ENCODE results near the gene SLC25A1. TPM values are rescaled to one million over a fixed set of nuclear protein-coding genes. Genes with fewer than 3 reads are reported as not detected.
A peak's percentile ranks its signal among the peaks of the same experiment; 100 is the strongest.
"Not testable (repeated sequence)": the region's sequence is repeated elsewhere in the genome, so short reads cannot be mapped to it uniquely, and the experiment has no call there.

SLC25A1 gene
- total RNA-seq, 1 donor from 2014 or later, result 50.3 TPM

DNA sequence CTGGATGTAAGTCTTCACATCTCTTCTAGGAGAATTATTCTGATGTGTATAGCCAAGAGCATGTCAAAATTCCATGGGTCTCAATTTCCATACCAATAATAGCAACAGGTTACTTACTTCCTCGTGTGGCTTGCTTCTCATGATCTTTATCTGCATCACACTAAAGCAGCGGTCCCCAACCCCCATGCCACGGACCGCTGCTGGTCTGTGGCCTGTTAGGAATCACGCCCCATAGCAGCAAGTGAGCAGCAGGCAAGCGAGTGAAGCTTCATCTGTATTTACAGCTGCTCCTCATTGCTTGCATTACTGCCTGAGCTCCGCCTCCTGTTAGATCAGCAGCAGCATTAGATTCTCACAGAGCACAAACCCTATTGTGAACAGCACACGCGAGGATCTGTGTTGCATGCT, 28.9 kb upstream of the SLC25A1 start:
- Histone ChIP-seq H3K4me1 (no peaks in the 10 kb centered on the region), H3K27me3 (ENCODE audit: low read depth) (no peaks in the 10 kb centered on the region), H3K4me3 (no peak overlapping the region), H3K9me3 (no peaks in the 10 kb centered on the region), H3K36me3 (peaks cover 18% of the 10 kb centered on the region), H3K27ac (no peak overlapping the region)
- TF ChIP-seq, protein P1, sequence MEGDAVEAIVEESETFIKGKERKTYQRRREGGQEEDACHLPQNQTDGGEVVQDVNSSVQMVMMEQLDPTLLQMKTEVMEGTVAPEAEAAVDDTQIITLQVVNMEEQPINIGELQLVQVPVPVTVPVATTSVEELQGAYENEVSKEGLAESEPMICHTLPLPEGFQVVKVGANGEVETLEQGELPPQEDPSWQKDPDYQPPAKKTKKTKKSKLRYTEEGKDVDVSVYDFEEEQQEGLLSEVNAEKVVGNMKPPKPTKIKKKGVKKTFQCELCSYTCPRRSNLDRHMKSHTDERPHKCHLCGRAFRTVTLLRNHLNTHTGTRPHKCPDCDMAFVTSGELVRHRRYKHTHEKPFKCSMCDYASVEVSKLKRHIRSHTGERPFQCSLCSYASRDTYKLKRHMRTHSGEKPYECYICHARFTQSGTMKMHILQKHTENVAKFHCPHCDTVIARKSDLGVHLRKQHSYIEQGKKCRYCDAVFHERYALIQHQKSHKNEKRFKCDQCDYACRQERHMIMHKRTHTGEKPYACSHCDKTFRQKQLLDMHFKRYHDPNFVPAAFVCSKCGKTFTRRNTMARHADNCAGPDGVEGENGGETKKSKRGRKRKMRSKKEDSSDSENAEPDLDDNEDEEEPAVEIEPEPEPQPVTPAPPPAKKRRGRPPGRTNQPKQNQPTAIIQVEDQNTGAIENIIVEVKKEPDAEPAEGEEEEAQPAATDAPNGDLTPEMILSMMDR (IDR thresholded peaks at IDR 0.05), result no peak
- no peak for DNase-seq
- intact Hi-C loops (cut with DNase I), result no loop called here
- no peak for ATAC-seq

DNA sequence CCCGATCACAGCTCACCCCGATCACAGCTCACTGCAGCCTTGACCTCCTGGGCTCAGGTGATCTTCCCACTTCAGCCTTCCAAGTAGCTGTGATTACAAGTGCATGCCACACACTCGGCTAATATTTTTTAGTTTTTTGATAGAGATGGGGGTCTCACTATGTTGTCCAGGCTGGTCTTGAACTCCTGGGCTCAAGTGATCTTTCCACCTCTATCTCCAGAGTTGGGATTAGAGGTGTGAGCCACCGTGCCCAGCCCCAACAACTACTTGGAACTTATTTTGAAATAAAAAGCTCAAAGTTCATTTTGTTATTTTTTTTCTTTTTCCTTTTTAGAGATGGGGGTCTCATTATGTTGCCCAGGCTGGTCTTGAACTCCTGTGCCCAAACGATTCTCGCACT, 27.8 kb upstream of the SLC25A1 start:
- TF ChIP-seq, protein P1 (IDR thresholded peaks at IDR 0.05), result no peak
- intact Hi-C loops (cut with DNase I), result no loop called here
- H3K4me1 ChIP-seq, result no peaks in the 10 kb centered on the region
- H3K27ac ChIP-seq, result no peak overlapping the region
- H3K9me3 ChIP-seq, result no peaks in the 10 kb centered on the region
- ATAC-seq, result no peak
- H3K36me3 ChIP-seq, result peaks cover 18% of the 10 kb centered on the region
- no peak overlapping the region for H3K4me3 ChIP-seq
- DNase-seq, result no peak
- H3K27me3 ChIP-seq (ENCODE audit: low read depth), result no peaks in the 10 kb centered on the region

DNA sequence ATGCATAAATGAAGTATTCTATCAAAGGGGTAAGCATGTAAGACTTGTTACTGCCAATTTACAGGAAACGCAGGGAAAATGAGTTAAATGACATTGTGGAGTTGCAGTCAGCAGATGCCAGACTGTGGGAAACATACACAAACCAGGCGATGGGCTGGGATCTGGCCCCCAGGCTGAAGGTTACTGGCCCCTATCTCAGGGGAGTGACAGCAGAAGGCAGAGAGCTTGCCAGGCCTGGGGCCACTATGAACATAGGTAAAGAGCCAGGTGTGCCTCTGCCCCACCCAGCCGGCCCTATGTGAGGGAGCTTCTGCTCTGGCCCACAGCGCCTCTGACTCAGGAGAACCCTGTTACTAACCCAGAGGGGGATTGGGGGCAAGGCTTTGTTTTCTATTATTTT, 26.1 kb upstream of the SLC25A1 start:
- TF ChIP-seq, protein P1 (IDR thresholded peaks at IDR 0.05), result no peak
- H3K36me3 ChIP-seq, result peaks cover 12% of the 10 kb centered on the region
- intact Hi-C loops (cut with DNase I), result no loop called here
- no peaks in the 10 kb centered on the region for H3K4me1 ChIP-seq
- H3K27me3 ChIP-seq (ENCODE audit: low read depth), result no peaks in the 10 kb centered on the region
- no peaks in the 10 kb centered on the region for H3K9me3 ChIP-seq
- H3K27ac ChIP-seq, result no peak overlapping the region
- ATAC-seq (no peak), DNase-seq (no peak)
- no peak overlapping the region for H3K4me3 ChIP-seq

DNA sequence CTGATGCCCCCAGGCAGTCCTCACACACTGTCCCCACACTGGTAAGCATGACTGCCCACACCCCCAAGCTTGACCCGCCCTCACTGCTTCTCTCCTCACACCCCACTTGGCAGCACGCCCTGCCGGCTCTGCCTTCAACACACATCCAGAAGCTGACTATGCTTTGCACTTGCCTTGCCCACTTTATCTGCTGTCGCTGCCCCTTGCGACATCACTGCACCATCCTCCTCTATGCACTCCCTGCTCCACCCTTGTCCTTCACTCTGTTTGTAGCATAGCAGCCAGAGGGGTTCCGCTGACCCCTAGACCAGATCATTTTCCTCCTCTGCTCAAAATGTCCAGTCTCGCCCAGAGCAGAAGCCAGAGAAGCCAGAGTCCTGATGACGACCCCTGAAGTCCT, 25.3 kb upstream of the SLC25A1 start:
- intact Hi-C loops (cut with DNase I), result no loop called here
- no peaks in the 10 kb centered on the region for H3K4me1 ChIP-seq
- H3K27ac ChIP-seq, result no peak overlapping the region
- H3K4me3 ChIP-seq, result no peak overlapping the region
- TF ChIP-seq, protein P1 (IDR thresholded peaks at IDR 0.05), result no peak
- H3K9me3 ChIP-seq, result no peaks in the 10 kb centered on the region
- no peak for ATAC-seq
- H3K27me3 ChIP-seq (ENCODE audit: low read depth), result no peaks in the 10 kb centered on the region
- H3K36me3 ChIP-seq, result peaks cover 13% of the 10 kb centered on the region
- DNase-seq, result no peak

DNA sequence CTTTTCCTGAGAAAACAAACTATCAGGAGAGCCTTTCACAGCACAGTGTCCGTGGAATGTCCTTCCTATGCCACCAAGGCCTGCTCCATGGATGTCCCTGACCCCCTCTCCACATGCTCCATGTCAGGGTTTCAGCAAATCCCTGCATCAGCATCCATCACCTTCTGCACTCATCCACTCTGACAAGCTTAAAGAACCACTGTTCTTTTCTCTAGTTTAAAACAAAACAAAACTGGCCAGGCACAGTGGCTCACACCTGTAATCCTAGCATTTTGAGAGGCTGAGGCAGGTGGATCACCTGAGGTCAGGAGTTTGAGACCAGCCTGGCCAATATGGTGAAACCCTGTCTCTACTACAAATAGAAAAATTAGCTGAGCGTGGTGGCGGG, 24.3 kb upstream of the SLC25A1 start:
- H3K27me3 ChIP-seq (ENCODE audit: low read depth); H3K4me1 ChIP-seq; H3K9me3 ChIP-seq; intact Hi-C loops (cut with DNase I); H3K27ac ChIP-seq; H3K4me3 ChIP-seq; DNase-seq; ATAC-seq: not testable (repeated sequence)
- peaks cover 13% of the 10 kb centered on the region for H3K36me3 ChIP-seq

DNA sequence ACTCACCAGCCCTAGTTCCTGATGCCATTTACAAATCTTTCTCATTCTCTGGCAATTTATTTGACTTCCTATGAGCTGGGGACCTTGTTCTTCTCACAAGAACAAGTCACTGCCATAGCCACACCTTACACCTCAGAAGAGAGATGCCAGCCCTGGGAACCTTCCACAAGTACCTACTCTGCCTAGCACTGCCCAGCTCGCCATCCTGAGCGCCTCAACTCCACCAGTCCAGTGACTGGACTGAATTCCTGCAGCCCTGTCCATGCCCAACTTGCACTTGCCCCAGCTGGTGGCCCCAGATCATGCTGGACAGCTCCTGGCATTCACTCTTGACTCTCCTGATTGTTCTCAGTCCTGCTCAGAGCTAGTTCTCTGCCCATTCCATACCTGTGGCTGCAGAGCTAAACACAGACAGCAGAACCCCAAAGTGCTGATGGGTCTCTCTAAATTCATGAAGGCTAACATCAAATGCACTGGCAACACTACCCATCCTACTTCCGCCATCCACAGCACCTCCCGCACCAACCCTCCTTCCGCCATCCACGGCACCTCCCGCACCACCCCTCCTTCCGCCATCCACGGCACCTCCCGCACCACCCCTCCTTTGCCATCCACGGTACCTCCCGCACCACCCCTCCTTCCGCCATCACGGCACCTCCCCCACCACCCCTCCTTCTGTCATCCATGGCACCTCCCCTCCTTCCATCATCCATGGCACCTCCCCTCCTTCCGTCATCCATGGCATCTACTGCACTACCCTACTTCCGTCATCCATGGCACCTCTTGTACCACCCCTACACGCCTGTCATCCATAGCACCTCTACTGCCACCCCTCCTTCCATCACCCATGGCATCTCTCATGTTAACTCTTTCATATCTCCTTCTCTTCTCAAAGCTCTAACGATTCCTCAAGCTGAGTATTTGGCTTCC, 23.6 kb upstream of the SLC25A1 start:
- TF ChIP-seq, protein P1 (IDR thresholded peaks at IDR 0.05), result no peak
- Histone ChIP-seq H3K4me3 (no peak overlapping the region), H3K4me1 (no peaks in the 10 kb centered on the region), H3K9me3 (no peaks in the 10 kb centered on the region), H3K36me3 (peaks cover 8% of the 10 kb centered on the region), H3K27ac (no peak overlapping the region), H3K27me3 (ENCODE audit: low read depth) (no peaks in the 10 kb centered on the region)
- intact Hi-C loops (cut with DNase I), result no loop called here
- ATAC-seq, result peak; percentile 37 to 62
- no peak for DNase-seq

All from lower lobe of right lung (tissue), 2 donors.